ENCODE results near the gene RNASE13.

The RNASE13 gene, protein sequence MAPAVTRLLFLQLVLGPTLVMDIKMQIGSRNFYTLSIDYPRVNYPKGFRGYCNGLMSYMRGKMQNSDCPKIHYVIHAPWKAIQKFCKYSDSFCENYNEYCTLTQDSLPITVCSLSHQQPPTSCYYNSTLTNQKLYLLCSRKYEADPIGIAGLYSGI

DNA sequence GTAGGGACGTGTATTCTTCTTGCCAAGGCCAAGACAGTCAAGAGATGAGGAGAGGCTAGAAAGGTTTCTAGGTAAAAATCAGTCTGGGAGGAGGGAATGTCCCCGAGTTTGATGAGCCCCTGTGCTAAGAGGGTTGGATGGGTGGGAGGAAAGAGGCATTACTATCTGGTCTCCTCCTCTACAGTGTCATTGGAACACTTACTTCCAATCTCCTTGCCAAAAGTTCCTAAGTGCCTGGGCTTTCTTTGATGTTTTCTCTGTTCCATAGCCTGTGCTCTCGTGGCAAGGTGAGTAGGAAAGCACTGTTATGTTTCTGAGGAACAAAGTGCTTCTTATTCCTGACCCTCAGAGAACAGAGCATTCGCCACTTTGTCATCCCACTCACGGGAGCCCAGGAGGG, at the start of gene RNASE13:
TSS of gene RNASE13 (minus strand) at position 101 of the 400 bp plus-strand sequence. CDS start 519 bp downstream, outside the sequence.
- DNase-seq, result no peak

DNA sequence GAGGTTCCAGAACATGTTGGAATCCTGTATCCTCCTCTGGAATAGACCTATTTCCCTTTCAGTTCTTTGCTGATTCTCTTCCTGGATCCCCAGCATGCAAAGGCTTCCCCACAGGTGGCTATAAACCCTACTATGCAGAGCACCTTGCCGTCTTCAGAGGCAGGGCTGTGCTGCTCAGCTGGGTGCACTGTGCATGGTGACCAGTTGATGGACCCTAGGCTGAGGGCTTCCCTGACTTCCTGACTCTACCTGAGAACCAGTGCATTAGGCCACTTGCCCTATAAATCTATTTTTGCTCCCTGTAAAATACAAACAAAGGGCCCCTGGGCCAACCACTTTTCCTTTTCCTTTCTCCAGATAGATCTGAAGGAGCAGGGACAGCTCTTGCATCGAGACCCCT, 49.8 kb upstream of the RNASE13 start:
- DNase-seq, result no peak

- DNase-seq, result no peak
These were observed 49.1 kb upstream of the RNASE13 start for GRCh38 chr14:21083565-21084325.

DNA sequence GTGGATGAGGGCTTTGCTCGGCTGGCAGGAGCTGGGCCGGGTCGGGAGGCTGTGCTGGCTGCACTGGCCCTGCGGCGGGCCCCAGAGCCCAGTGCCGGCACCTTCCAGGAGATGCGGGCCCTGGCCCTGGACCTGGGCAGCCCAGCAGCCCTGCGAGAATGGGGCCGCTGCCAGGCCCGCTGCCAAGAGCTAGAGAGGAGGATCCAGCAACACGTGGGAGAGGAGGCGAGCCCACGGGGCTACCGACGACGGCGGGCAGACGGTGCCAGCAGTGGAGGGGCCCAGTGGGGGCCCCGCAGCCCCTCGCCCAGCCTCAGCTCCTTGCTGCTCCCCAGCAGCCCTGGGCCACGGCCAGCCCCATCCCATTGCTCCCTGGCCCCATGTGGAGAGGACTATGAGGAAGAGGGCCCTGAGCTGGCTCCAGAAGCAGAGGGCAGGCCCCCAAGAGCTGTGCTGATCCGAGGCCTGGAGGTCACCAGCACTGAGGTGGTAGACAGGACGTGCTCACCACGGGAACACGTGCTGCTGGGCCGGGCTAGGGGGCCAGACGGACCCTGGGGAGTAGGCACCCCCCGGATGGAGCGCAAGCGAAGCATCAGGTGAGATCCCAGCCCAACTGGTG, 47.0 kb upstream of the RNASE13 start:
- no peak for DNase-seq

GRCh38 chr14:21078726-21079125, 44.1 kb upstream of the RNASE13 start:
- no peak for DNase-seq

- no peak for DNase-seq
These were observed 43.7 kb upstream of the RNASE13 start for GRCh38 chr14:21078287-21078686.

DNA sequence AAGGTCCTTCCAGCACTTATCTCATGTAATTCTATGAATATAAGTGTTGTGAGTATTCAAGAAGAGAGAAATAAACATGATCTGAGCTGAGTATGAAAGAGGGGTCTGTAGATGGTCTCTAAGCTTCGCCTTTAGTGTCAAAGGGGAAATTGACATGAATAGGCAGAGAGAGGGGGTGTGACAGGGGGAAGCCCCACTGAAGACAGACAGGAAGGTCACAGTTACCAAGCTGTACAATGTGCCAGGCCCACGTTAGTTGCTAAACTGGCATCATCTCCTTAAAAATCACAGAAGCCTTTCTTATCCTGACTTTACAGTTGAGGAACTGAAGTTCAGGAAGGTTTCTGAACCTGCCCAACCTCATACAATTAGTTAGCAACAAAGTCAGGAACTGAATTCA, 43.1 kb upstream of the RNASE13 start:
- DNase-seq, result no peak

DNA sequence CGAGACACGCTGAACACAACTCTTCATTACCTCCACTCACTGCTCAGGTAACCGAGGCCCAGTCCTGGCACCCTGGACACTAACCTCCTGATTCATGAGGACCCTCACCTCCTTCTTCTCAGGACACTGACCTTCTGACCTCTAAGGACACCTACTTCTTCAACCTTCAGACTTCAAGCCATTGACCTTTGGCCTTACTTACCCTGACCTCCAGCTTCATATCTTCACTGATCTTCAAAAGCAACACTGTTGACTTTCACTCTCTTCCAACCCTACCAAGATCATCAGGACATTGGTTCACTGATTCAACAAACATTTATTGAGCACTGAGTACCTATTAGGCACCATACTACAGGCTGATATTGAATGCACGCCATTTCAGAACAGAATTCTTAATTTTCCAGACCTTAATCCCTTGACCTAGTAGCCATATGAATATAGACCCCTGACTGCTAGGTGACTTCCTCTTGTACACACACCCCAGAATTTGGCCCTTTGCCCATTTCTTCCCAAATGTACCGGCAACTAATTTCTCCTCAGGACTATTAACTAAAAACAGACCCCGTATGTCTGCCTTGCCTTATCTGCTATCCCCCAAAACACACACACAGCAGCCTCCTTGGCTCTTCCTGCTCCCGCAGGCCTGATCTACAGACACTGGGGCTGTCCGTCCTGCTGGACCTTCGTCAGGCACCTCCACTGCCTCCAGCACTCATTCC, 41.3 kb upstream of the RNASE13 start:
- no peak for DNase-seq

DNA sequence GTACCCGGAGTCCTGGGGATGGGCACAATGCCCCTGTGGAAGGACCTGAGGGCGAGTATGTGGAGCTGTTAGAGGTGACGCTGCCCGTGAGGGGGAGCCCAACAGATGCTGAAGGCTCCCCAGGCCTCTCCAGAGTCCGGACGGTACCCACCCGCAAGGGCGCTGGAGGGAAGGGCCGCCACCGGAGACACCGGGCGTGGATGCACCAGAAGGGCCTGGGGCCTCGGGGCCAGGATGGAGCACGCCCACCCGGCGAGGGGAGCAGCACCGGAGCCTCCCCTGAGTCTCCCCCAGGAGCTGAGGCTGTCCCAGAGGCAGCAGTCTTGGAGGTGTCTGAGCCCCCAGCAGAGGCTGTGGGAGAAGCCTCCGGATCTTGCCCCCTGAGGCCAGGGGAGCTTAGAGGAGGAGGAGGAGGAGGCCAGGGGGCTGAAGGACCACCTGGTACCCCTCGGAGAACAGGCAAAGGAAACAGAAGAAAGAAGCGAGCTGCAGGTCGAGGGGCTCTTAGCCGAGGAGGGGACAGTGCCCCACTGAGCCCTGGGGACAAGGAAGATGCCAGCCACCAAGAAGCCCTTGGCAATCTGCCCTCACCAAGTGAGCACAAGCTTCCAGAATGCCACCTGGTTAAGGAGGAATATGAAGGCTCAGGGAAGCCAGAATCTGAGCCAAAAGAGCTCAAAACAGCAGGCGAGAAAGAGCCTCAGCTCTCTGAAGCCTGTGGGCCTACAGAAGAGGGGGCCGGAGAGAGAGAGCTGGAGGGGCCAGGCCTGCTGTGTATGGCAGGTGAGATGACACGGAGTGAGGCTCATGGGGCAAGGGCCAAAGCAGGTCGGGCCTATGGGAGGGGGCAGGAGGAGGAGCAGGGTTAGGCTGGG, 40.0 kb upstream of the RNASE13 start:
- DNase-seq, result no peak

DNA sequence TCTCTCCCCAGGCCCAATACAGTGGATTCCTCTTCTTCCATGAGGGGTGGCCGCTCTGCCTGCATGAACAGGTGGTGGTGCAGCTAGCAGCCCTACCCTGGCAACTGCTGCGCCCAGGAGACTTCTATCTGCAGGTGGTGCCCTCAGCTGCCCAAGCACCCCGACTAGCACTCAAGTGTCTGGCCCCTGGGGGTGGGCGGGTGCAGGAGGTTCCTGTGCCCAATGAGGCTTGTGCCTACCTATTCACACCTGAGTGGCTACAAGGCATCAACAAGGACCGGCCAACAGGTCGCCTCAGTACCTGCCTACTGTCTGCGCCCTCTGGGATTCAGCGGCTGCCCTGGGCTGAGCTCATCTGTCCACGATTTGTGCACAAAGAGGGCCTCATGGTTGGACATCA, 39.3 kb upstream of the RNASE13 start:
- no peak for DNase-seq

DNA sequence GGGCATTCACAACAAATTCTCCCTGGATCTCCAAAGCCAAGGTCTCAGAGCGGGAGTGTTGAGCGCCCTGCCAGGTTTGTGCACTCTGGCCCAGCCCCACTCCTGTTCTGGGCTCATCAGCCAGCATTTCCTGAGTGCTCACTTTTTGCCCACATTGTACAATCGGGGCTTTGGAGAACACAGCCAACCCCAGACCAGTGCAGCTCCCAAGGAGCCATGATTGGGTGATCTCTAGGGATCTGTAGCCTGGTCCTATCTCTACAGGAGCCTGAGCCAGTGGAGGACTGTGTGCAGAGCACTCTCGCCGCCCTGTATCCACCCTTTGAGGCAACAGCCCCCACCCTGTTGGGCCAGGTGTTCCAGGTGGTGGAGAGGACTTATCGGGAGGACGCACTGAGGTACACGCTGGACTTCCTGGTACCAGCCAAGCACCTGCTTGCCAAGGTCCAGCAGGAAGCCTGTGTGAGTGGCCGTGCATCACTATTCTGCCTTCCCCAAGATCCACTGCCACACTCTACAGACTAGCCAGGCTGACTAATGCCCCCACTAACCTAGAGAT, 38.3 kb upstream of the RNASE13 start:
- no peak for DNase-seq

DNA sequence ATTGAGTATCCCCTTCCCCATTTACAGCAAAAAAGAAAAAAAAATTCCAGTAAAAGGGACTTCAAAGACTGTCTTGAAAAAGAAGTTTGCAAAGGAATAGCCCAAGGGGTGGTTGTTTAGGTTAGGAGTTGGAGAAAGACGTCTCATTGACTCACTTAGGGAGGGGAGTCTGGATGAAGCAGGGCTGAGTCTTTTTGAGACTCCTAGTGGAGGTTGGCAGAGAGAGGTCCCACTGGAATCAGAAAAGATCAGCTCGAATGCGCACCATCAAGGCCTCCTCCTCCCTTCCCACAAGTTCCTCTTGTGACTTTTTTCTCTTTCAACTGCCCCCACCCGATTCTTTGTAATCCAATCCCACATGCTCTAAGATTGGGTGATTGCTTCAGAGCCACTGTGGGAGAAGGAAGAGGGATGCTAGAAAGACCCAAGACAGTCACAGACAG, 37.4 kb upstream of the RNASE13 start:
- no peak for DNase-seq

GRCh38 chr14:21071225-21072030, 36.8 kb upstream of the RNASE13 start:
- DNase-seq, result peak; percentile 58

DNA sequence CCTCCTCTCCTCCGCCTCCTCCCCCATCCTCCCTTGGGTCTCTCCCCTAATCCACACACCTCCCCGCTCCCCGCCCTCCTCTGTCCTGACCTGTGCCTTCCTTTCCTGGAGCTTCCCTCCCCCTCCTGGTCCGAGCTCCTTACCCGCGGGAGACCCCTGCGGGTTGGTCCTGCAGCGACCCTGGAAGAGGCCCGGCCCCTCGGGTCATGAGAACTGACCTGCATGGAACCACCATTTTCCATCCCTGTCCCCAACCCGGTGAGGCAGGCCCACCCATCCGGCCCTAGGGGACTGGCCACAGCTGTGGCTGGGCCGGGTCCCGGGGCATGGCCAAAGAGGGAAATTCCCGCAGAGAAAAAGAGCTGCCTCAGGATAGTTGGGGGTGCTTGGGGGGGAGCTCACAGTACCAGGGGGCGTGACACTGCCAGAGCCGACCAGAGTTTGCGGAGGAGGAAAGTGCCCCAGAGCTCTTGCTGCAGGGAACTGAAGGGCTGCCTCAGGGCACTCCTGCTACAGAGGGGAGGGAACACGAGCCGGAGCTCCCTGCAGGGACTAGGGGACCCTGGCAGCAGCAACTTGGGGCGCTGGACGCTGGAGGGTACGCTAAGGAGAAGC, 36.1 kb upstream of the RNASE13 start:
- DNase-seq, result no peak

DNA sequence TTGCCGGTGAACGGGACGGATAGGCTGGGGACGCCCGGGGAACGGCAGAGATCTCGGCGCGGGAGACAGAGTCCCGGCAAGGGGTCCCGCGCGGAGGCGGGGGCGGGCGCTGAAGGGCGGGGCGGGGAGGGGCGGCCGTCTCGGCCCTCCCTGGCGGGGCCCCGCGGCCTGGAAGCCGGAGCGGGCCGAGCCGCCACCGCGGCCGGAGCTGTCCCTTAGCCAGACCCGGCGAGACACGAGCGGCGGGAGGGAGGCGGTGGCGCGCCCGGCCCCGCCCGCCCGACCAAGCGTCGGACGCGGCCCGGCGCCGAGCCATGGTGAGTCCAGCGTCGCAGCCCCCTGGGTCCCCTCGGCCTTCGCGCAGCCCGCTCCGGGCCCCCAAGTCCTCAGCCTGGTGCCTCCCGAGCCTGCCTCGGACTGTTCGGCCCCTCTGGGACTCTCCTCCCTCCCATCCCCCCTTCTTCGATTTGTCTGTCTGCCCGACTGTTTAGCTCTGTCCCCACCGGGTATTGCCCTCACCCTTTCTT, 35.5 kb upstream of the RNASE13 start, which contains the start of gene ARHGEF40:
TSS of gene ARHGEF40 (plus strand) at position 222 of the 527 bp plus-strand sequence. CDS start at position 315, 93 bp downstream.
- DNase-seq, result no peak

DNA sequence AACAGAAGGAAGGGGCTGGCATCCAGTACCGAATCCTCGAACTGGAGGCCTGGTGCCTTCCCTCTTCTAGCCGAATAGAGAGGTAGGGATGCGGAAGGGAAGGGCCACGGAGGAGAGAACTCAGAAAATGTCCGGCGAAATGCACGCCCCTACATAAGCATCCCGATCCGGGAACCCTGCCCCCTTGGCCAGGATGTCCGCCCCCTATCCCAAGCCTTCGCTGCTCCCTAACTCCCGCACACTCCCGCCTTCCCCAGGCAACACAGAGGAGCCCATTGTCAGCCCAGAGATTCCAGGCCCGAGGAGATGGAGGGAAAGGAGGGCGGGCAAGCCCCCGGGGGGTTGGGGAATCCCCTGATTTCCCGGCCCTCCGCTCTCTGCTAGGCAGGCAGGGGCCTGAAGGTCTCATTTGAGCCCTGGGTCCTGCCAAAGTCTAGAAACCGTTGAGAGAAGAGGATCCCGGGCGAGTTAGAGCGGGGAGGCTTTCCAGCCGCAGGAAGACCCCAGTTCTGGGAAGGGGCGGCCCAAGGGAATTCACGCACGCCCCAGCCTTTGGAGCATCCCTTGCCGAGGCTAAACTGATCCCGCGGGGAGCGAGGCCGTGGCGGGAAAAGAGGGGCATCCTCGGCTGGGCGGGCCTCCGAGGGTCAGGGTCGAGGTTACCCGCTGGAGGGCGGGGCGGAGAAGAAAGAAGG, 34.9 kb upstream of the RNASE13 start:
- peak; percentile 34 for DNase-seq

- DNase-seq, result peak; percentile 69
These were observed 34.1 kb upstream of the RNASE13 start for GRCh38 chr14:21068521-21069387.

DNA sequence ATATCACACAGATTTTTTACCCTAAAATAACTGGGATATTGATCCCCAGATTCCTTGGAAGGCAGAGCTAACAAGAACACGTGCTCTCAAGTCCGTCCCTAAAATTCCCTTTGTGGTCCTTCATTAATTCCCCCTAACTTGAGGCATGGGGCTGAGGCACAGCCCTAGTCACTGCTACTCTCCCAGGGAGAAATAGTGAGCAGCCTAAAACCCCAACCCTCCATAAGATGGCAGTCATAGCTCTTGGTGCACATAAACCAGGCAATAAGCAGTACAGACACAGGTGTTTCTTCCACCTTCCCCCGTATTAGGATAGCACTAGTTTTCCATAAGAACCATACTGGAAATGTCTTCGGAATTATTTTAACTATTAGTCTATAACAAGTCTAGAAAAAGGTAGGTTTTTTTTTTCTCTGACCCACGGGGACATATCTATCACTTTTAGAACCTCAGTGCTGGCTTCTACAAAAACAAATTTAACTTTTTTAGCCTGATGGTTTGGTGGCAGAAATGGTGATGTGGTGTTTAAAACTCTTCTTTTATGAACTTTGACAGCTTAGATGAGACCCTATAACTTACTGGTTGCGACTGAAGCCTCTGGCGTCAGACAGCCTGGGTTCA, 32.4 kb upstream of the RNASE13 start:
- DNase-seq, result peak; percentile 11
